ENCODE data around the gene APMAP. TPM values are rescaled to one million over a fixed set of nuclear protein-coding genes. Genes with fewer than 3 reads are reported as not detected.

The APMAP gene
- total RNA-seq, 1 experiment from 2014 or later = 67.8 TPM

DNA sequence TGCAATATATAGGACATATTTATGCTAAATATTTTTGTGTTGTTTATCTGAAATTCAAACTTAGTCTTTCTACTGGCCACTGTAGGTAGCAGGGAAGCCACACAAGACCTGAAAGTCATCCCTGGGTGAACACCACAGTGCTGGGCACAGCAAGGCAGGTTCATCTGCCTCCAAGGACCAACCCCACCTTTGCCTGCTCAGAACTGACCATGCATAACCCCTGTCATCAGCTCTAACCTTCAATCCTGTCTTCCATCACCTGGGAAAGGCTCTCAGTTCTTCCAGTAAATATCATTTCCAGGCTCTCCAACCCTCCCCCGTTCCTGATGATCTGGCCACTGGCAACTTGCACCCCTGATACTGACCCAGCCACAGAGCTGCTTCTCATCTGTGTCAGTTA is 76.1 kb downstream of the APMAP start:
- peaks cover 9 to 15% of the 10 kb centered on the region in 2 experiments for H3K9me3 Mint-ChIP-seq
- no peak overlapping the region for H3K27ac ChIP-seq (ENCODE audit: insufficient read length, low read depth, low read length)
- no peak overlapping the region for H3K27ac Mint-ChIP-seq
- no peak for DNase-seq
- H3K23ac ChIP-seq (ENCODE audit: insufficient read length, low read depth, low read length) = no peak overlapping the region
- H2BK15ac ChIP-seq (ENCODE audit: low read depth, low read length) = no peak overlapping the region
- H3K9me3 ChIP-seq (ENCODE audit: control insufficient read depth, low read depth, low read length) = no peaks in the 10 kb centered on the region
- H3K27me3 Mint-ChIP-seq (ENCODE audit: low read depth) = peaks cover 15% of the 10 kb centered on the region
- H3K4ac ChIP-seq (ENCODE audit: low read depth, low read length) = no peak overlapping the region
- H3K4me1 Mint-ChIP-seq = peaks cover 16% of the 10 kb centered on the region in 2 experiments
- no peak overlapping the region for H4K8ac ChIP-seq (replicated peaks; ENCODE audit: insufficient read length, low read depth, low read length)
- no peak overlapping the region for H3K4me3 Mint-ChIP-seq
- no peak overlapping the region for H2BK12ac ChIP-seq (ENCODE audit: insufficient read length, low read depth, low read length)
- H3K4me1 ChIP-seq (ENCODE audit: insufficient read depth, low read length) = 0 out of 2 replicates have a peak, but pooled peaks cover 5% of the 10 kb centered on the region
- H4K5ac ChIP-seq (ENCODE audit: insufficient read length, low read depth, low read length) = no peak overlapping the region
- H3K36me3 Mint-ChIP-seq (ENCODE audit: insufficient read depth in 1 of 3, low read depth in 3 of 3) = peaks cover 2 to 16% (median 6%) of the 10 kb centered on the region in 3 experiments; a peak in 6 of 7 replicates
- no peak overlapping the region for H3K18ac ChIP-seq (ENCODE audit: insufficient read length, low read depth, low read length)
- H2AK5ac ChIP-seq (ENCODE audit: insufficient read length, low read length) = no peak overlapping the region
- H3K23me2 ChIP-seq (ENCODE audit: insufficient read length, low read depth, low read length, poor library complexity, severe bottlenecking) = no peaks in the 10 kb centered on the region
- H3K79me2 ChIP-seq (ENCODE audit: insufficient read depth, low read length) = no peaks in the 10 kb centered on the region
- H4K20me1 ChIP-seq (ENCODE audit: control insufficient read depth, insufficient read depth, insufficient read length) = no peaks in the 10 kb centered on the region
- no peak overlapping the region for H4K91ac ChIP-seq (ENCODE audit: insufficient read length, low read depth, low read length)
- no peak overlapping the region for H3K56ac ChIP-seq (ENCODE audit: insufficient read length, low read depth, low read length)
- H3K9ac ChIP-seq (ENCODE audit: extremely low read depth, insufficient read length, low read length) = no peak overlapping the region
- no peak overlapping the region for H3K4me2 ChIP-seq (ENCODE audit: insufficient read depth, insufficient read length, low read length)
- TF ChIP-seq, protein P1, sequence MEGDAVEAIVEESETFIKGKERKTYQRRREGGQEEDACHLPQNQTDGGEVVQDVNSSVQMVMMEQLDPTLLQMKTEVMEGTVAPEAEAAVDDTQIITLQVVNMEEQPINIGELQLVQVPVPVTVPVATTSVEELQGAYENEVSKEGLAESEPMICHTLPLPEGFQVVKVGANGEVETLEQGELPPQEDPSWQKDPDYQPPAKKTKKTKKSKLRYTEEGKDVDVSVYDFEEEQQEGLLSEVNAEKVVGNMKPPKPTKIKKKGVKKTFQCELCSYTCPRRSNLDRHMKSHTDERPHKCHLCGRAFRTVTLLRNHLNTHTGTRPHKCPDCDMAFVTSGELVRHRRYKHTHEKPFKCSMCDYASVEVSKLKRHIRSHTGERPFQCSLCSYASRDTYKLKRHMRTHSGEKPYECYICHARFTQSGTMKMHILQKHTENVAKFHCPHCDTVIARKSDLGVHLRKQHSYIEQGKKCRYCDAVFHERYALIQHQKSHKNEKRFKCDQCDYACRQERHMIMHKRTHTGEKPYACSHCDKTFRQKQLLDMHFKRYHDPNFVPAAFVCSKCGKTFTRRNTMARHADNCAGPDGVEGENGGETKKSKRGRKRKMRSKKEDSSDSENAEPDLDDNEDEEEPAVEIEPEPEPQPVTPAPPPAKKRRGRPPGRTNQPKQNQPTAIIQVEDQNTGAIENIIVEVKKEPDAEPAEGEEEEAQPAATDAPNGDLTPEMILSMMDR (conservative IDR thresholded peaks at IDR 0.05) = no peak
- H2BK120ac ChIP-seq (ENCODE audit: low read depth, low read length, poor library complexity, severe bottlenecking) = no peak overlapping the region
- H3K14ac ChIP-seq (ENCODE audit: insufficient read depth, low read length) = no peak overlapping the region
- H2BK20ac ChIP-seq (ENCODE audit: low read depth, low read length, poor library complexity, severe bottlenecking) = no peak overlapping the region
- no CpG with 5 or more reads among the region's 1 CpG for WGBS (ENCODE audit: extremely low coverage, insufficient read length, low lambda C conversion rate)
- H2BK5ac ChIP-seq (ENCODE audit: insufficient read length, low read length) = no peak overlapping the region
- no peak overlapping the region for H2AFZ ChIP-seq (ENCODE audit: low read length)
- no peaks in the 10 kb centered on the region for H3K27me3 ChIP-seq (ENCODE audit: insufficient read depth, low read length)
- no peaks in the 10 kb centered on the region for H3K79me1 ChIP-seq (ENCODE audit: insufficient read depth, low read depth, low read length, poor library complexity, severe bottlenecking)
- no peak overlapping the region for H3T11ph ChIP-seq (ENCODE audit: low read length)
